Measurements from ENCODE around the gene RALGPS2. TPM values are rescaled to one million over a fixed set of nuclear protein-coding genes. Genes with fewer than 3 reads are reported as not detected.

RALGPS2 gene
- total RNA-seq, 1 donor from 2014 or later: 15.0 TPM

- TF ChIP-seq, protein P1, sequence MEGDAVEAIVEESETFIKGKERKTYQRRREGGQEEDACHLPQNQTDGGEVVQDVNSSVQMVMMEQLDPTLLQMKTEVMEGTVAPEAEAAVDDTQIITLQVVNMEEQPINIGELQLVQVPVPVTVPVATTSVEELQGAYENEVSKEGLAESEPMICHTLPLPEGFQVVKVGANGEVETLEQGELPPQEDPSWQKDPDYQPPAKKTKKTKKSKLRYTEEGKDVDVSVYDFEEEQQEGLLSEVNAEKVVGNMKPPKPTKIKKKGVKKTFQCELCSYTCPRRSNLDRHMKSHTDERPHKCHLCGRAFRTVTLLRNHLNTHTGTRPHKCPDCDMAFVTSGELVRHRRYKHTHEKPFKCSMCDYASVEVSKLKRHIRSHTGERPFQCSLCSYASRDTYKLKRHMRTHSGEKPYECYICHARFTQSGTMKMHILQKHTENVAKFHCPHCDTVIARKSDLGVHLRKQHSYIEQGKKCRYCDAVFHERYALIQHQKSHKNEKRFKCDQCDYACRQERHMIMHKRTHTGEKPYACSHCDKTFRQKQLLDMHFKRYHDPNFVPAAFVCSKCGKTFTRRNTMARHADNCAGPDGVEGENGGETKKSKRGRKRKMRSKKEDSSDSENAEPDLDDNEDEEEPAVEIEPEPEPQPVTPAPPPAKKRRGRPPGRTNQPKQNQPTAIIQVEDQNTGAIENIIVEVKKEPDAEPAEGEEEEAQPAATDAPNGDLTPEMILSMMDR (IDR thresholded peaks at IDR 0.05; ENCODE audit: insufficient read depth, low read length, severe bottlenecking): no peak
- Histone ChIP-seq H3K36me3 (ENCODE audit: control insufficient read depth, insufficient read depth, low read length) (no peaks in the 10 kb centered on the region), H3K4me3 (ENCODE audit: low read depth, low read length) (no peak overlapping the region), H3K27me3 (ENCODE audit: control insufficient read depth, insufficient read depth, low read length) (no peaks in the 10 kb centered on the region)
- FAIRE-seq: no peak
- no peak for DNase-seq (ENCODE audit: low read depth)
Observed at GRCh38 chr1:178966312-178966711, 241.3 kb downstream of the RALGPS2 start.

GRCh38 chr1:178969226-178969987 is 244.4 kb downstream of the RALGPS2 start:
- H3K36me3 ChIP-seq (ENCODE audit: control insufficient read depth, insufficient read depth, low read length): no peaks in the 10 kb centered on the region
- DNase-seq (ENCODE audit: low read depth) (no peak), FAIRE-seq (no peak)
- no peaks in the 10 kb centered on the region for H3K27me3 ChIP-seq (ENCODE audit: control insufficient read depth, insufficient read depth, low read length)
- H3K4me3 ChIP-seq (ENCODE audit: low read depth, low read length): no peak overlapping the region
- TF ChIP-seq, protein P1 (IDR thresholded peaks at IDR 0.05; ENCODE audit: insufficient read depth, low read length, severe bottlenecking): no peak

- no peaks in the 10 kb centered on the region for H3K36me3 ChIP-seq (ENCODE audit: control insufficient read depth, insufficient read depth, low read length)
- DNase-seq (ENCODE audit: low read depth) (no peak), FAIRE-seq (no peak)
- no peaks in the 10 kb centered on the region for H3K27me3 ChIP-seq (ENCODE audit: control insufficient read depth, insufficient read depth, low read length)
- H3K4me3 ChIP-seq (ENCODE audit: low read depth, low read length): no peak overlapping the region
- TF ChIP-seq, protein P1 (IDR thresholded peaks at IDR 0.05; ENCODE audit: insufficient read depth, low read length, severe bottlenecking): no peak
Observed at GRCh38 chr1:178970184-178970583, 245.1 kb downstream of the RALGPS2 start.

Other genes with a start within 250 kb of the RALGPS2 start
- gene CLEC20A, start 228.3 kb upstream of the RALGPS2 start, total RNA-seq: not detected in 2 replicates
- gene TEX35, start 212.1 kb upstream of the RALGPS2 start, total RNA-seq: not detected in 2 replicates
- not detected in 2 replicates for gene ANGPTL1, start 145.8 kb downstream of the RALGPS2 start, total RNA-seq

Measured in bronchial epithelial cell (primary cell).